ENCODE measurements around the gene ZNF83.

The ZNF83 gene

GRCh38 chr19:52566121-52566520, 72.0 kb downstream of the ZNF83 start:
- DNase-seq = no peak

All from NCI-H2107 (cell line).